Measurements from ENCODE around the gene RELB. TPM values are rescaled to one million over a fixed set of nuclear protein-coding genes. Genes with fewer than 3 reads are reported as not detected.
A peak's percentile ranks its signal among the peaks of the same experiment; 100 is the strongest.

RELB gene
- total and polyA plus RNA-seq, 9 of the 15 experiments (the other 6 are each of a cell fraction or from before 2014, with no cell fraction given) = 0.15 to 1.1 (median 0.28) TPM; not detected in 2

DNA sequence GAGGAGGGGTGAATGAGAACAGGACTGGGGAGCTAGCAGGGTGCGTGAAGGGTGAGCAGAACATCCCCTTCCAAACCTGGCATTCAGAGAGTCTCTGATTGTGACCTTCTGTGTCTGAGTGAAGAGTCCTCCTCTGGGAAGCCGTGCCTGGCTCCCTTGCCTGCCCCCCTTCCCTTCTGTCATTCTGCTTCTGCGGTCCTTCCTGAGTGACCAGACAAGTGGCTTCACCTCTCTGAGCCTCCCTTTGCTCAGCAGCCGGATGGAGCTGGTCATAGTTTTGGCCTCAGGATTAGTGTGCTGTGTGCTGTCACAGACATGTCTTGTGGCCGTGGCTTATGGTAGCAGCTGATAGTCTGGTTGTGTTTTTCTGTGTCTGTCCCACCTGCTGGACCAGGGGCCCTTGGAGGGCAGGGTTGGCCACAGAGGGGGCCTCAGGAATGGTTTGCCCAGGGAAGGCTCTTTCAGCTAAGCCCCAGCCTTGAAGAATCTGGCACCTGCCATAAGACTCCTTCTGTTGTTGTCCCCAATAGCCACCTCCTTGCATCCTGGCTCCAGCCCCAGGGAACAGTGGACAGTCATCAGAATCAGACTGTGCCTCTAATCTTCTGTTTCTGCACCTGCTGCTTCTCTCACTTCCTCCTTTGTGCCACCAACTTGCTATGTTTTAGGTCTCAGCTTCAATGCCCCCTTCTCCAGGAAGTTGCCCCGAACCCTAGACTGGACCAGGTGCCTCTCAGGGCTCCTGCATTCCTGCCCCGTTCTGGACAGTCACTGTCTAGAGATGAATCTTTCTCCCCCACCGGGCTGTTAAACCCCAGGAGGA is 40.1 kb upstream of the RELB start:
- Histone ChIP-seq H2AFZ (ENCODE audit: low read depth, low read length) (no peak overlapping the region), H3K27ac (ENCODE audit: extremely low read depth, low read depth, low read length) (no peak overlapping the region), H3K4me3 (no peak overlapping the region), H3K4me1 (replicated peaks in 1 of 2; ENCODE audit: control insufficient read depth in 2 of 2, insufficient read depth in 2 of 2, low read length in 2 of 2) (peaks cover 13% of the 10 kb centered on the region in 2 experiments; a peak in 4 of 5 replicates), H3K9ac (ENCODE audit: insufficient read depth in 1 of 2, low read depth in 2 of 2, low read length in 2 of 2) (peak overlapping the region in 1 of 2 experiments; percentile 72; a peak in 2 of 4 replicates), H3K79me2 (ENCODE audit: control insufficient read depth, insufficient read depth, low read length) (peaks cover 53% of the 10 kb centered on the region), H3K9me3 (replicated peaks; ENCODE audit: control insufficient read depth, insufficient read depth, low read depth, low read length) (no peaks in the 10 kb centered on the region), H4K20me1 (replicated peaks; ENCODE audit: control insufficient read depth, insufficient read depth, low read length) (peaks cover 17% of the 10 kb centered on the region), H3K9me1 (ENCODE audit: control insufficient read depth, insufficient read depth, low read length) (peaks cover 9% of the 10 kb centered on the region), H3K4me2 (ENCODE audit: insufficient read depth, low read length) (no peak overlapping the region), H3K36me3 (ENCODE audit: control insufficient read depth, insufficient read depth, low read length) (peaks cover 62% of the 10 kb centered on the region; the same call in 2 of the 3 replicates), H3K27me3 (ENCODE audit: control insufficient read depth in 2 of 2, insufficient read depth in 2 of 2, low read length in 2 of 2) (no peaks in the 10 kb centered on the region)
- no peak for ATAC-seq
- no TSS peak for BruUV-seq (replicated peaks)
- WGBS (ENCODE audit: insufficient coverage, low coverage, missing lambda C conversion rate) = 84% methylated on average over 7 of the region's 8 CpGs
- no peak for FAIRE-seq
- in situ Hi-C loops (cut with MboI) (no loop called here), intact Hi-C loops (cut with micrococcal nuclease) (no loop called here)
- ChIA-PET CTCF (ENCODE audit: low intra/inter-chr PET ratio) (no interaction called here), POLR2A (no interaction called here)
- no peak for DNase-seq (ENCODE audit: extremely low read depth in 1 of 4, low spot score in 3 of 4)
- TF ChIP-seq ARID3B (CRISPR knock-in tag; IDR thresholded peaks at IDR 0.05; ENCODE audit: borderline replicate concordance) = no peak
- TF ChIP-seq GTF2A2 (tag; IDR thresholded peaks at IDR 0.05) = no peak
- no peak for TF ChIP-seq ZNF12 (CRISPR knock-in tag; IDR thresholded peaks at IDR 0.05)
- TF ChIP-seq GATA2 (CRISPR knock-in tag; IDR thresholded peaks at IDR 0.05) = no peak
- no peak for TF ChIP-seq SMAD3 (CRISPR knock-in tag; conservative IDR thresholded peaks at IDR 0.05)
- TF ChIP-seq FOXM1 (IDR thresholded peaks at IDR 0.05; ENCODE audit: low read depth) = no peak
- TF ChIP-seq FOXM1 (CRISPR knock-in tag; IDR thresholded peaks at IDR 0.05; ENCODE audit: low read depth) = no peak
- no peak for TF ChIP-seq TAF7 (tag; IDR thresholded peaks at IDR 0.05)
- no peak for TF ChIP-seq MITF (IDR thresholded peaks at IDR 0.05)
- no peak for TF ChIP-seq FOXJ3 (CRISPR knock-in tag; IDR thresholded peaks at IDR 0.05)
- TF ChIP-seq, protein P1, sequence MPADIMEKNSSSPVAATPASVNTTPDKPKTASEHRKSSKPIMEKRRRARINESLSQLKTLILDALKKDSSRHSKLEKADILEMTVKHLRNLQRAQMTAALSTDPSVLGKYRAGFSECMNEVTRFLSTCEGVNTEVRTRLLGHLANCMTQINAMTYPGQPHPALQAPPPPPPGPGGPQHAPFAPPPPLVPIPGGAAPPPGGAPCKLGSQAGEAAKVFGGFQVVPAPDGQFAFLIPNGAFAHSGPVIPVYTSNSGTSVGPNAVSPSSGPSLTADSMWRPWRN (IDR thresholded peaks at IDR 0.05; ENCODE audit: low read depth) = no peak
- TF ChIP-seq ZFP36 (IDR thresholded peaks at IDR 0.05; ENCODE audit: low read depth, low read length, partially characterized antibody) = no peak

All from K562 (cell line).